ENCODE data around the gene MRPL52.
A peak's percentile ranks its signal among the peaks of the same experiment; 100 is the strongest.

MRPL52 gene

GRCh38 chr14:22842211-22843122 is 12.8 kb downstream of the MRPL52 start:
- no peak for TF ChIP-seq CTCF (IDR thresholded peaks at IDR 0.05; ENCODE audit: extremely low read depth, missing control alignments)
- no peak for DNase-seq (ENCODE audit: low spot score)

DNA sequence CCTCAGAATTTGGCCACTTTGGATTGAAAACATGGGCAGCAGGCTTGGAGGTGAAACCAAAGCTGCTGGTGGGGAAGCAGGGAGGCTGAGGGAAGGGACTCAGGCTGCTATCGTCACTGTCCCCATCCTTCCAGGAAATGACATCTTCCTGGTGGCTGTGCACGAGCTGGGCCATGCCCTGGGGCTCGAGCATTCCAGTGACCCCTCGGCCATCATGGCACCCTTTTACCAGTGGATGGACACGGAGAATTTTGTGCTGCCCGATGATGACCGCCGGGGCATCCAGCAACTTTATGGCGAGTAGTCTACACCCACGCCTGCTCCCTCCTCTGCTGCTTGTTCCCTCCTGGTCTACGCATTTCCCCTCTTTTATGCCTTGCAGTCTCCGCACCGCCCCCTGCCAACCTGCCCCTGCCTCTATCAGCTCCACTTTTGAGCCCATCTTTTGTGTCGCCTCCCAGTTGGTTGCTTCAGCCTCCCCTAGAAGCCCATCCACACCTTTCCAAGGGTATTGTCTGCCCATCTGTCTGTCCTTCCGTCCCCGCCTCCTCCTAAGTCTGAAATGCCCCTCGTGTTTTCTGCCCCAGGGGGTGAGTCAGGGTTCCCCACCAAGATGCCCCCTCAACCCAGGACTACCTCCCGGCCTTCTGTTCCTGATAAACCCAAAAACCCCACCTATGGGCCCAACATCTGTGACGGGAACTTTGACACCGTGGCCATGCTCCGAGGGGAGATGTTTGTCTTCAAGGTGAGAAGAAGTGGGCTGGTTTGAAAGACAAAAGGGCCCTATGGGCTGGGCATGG is 13.6 kb downstream of the MRPL52 start:
- TF ChIP-seq CTCF (IDR thresholded peaks at IDR 0.05; ENCODE audit: extremely low read depth, missing control alignments) = no peak

GRCh38 chr14:22844221-22845102 is 14.8 kb downstream of the MRPL52 start:
- TF ChIP-seq CTCF (IDR thresholded peaks at IDR 0.05; ENCODE audit: extremely low read depth, missing control alignments) = no peak
- peak; percentile 24 for DNase-seq (ENCODE audit: low spot score)

More for the DNA sequence above, 13.6 kb downstream of the MRPL52 start:
- no peak for DNase-seq (ENCODE audit: low spot score)

DNA sequence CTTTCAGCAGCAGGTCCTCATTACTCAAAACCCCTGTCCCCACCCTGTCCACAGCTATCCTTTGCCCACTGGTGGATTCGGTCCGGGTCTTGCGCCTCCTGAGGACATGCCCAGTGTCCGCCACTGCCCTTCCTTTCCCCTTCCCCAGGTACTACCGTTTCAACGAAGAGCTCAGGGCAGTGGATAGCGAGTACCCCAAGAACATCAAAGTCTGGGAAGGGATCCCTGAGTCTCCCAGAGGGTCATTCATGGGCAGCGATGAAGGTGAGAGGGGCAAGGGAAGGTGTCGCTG is 15.4 kb downstream of the MRPL52 start:
- no peak for DNase-seq (ENCODE audit: low spot score)
- no peak for TF ChIP-seq CTCF (IDR thresholded peaks at IDR 0.05; ENCODE audit: extremely low read depth, missing control alignments)

- TF ChIP-seq CTCF (IDR thresholded peaks at IDR 0.05; ENCODE audit: extremely low read depth, missing control alignments) = no peak
- DNase-seq (ENCODE audit: low spot score) = no peak
Observed at GRCh38 chr14:22845821-22846625, 16.3 kb downstream of the MRPL52 start.

GRCh38 chr14:22846811-22847307 is 17.2 kb downstream of the MRPL52 start:
- TF ChIP-seq CTCF (IDR thresholded peaks at IDR 0.05; ENCODE audit: extremely low read depth, missing control alignments) = no peak
- no peak for DNase-seq (ENCODE audit: low spot score)

Data from GM20000 (cell line).